Raji (cell line): ENCODE data around the gene ADAMTS19.

ENCODE experiments used
- POLR2A ChIP-seq: IDR thresholded peaks from 2 replicates; pipeline ENCODE4 v1.6.1; 2011; ENCODE audit warnings: low read depth, low read length, control low read depth; ENCODE audit not compliant: insufficient read depth

ADAMTS19 gene

DNA sequence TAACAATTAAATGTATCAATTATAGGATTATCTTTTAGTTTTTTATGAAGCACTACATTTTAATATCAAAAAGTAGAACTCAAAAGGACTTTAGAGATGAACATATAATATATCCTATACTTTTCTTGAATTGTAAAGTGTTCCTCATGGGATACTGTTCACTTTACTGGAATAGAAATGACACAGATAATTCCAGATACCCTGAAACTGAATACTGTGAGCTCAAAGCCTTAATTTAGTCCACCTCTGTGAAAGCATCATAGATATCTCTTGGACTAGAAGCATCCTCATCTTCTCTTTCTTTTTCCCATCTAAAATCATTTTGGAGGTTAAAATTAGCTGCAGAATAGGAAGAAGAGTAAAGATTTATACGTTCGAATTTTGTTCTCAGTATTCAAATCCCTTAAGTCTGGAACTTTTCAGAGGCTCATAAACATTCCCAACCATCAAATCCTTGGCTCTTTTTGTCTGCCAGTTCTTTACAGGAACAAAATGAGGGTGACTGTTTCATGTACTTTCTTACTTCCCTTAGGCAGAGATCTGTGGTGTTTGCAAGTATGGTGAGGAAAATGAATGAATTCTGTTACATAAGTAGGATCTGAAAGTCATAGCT, 49.4 kb downstream of the ADAMTS19 start:
- no peak for TF ChIP-seq POLR2A

GRCh38 chr5:129511291-129511690, 51.2 kb downstream of the ADAMTS19 start:
- no peak for TF ChIP-seq POLR2A

DNA sequence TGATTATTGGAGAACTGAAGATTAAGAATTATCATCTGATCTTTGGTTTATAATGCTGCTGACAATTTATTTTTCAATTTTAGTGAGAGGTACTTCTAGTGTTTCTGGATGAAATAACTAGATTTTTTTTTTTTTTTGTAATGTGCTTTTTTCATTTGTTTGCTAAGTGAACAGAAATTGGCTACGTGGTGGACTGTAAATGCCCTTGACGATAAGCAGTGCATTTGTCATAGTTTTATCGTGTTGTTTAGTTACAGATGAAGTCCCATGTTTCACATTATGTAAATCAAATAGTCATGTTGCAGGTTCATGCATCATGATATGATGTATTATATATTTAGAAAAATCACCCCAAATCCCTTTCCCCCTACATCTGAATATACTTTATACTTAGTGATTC, 81.0 kb downstream of the ADAMTS19 start:
- no peak for TF ChIP-seq POLR2A

- no peak for TF ChIP-seq POLR2A
Observed at GRCh38 chr5:129541648-129542251, 81.7 kb downstream of the ADAMTS19 start.

- TF ChIP-seq POLR2A: no peak
Observed at GRCh38 chr5:129547137-129547536, 87.0 kb downstream of the ADAMTS19 start.

- TF ChIP-seq POLR2A: no peak
Observed at GRCh38 chr5:129554134-129554904, 94.2 kb downstream of the ADAMTS19 start.

GRCh38 chr5:129563585-129563984, 103.5 kb downstream of the ADAMTS19 start:
- no peak for TF ChIP-seq POLR2A

- no peak for TF ChIP-seq POLR2A
Observed at GRCh38 chr5:129569295-129569694, 109.2 kb downstream of the ADAMTS19 start.

GRCh38 chr5:129572060-129572459, 112.0 kb downstream of the ADAMTS19 start:
- no peak for TF ChIP-seq POLR2A

GRCh38 chr5:129591508-129592160, 131.5 kb downstream of the ADAMTS19 start:
- no peak for TF ChIP-seq POLR2A

GRCh38 chr5:129593525-129593924, 133.4 kb downstream of the ADAMTS19 start:
- TF ChIP-seq POLR2A: no peak

- TF ChIP-seq POLR2A: no peak
Observed at GRCh38 chr5:129601576-129601975, 141.5 kb downstream of the ADAMTS19 start.

DNA sequence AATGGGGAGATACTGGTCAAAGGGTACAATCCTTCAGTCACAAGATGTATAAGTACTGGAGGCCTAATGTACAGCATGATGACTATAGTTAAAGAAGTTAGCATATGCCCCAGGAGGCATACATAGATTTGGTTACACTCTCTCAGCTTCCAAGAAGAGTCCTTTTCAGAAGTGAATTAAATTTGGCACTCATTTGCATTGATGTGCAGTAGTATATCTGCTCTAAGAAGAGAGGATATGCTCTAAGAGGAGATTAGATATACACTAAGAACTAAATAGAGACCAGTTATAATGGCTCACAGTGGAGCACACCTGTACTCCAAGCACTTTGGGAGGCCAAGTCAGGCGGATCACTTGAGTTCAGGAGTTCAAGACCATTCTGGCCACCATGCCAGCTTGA, 148.3 kb downstream of the ADAMTS19 start:
- no peak for TF ChIP-seq POLR2A

GRCh38 chr5:129609710-129610109, 149.6 kb downstream of the ADAMTS19 start:
- no peak for TF ChIP-seq POLR2A

GRCh38 chr5:129616517-129616916, 156.4 kb downstream of the ADAMTS19 start:
- no peak for TF ChIP-seq POLR2A

GRCh38 chr5:129617206-129617605, 157.1 kb downstream of the ADAMTS19 start:
- TF ChIP-seq POLR2A: no peak
